GM12878 (cell line): Measurements from ENCODE around the gene ERC2.

Source experiments
- EZH2 ChIP-seq: IDR thresholded peaks from 2 replicates; pipeline ENCODE4 v1.6.1; 2012; ENCODE audit warnings: low read depth, mild to moderate bottlenecking, control low read depth, inconsistent platforms, low read length, borderline replicate concordance; ENCODE audit not compliant: control insufficient read depth
- GATAD2B ChIP-seq: fragments of 450-650 bp; conservative IDR thresholded peaks from 2 replicates; pipeline ENCODE4 v1.6.1; 2017; ENCODE audit warnings: low read depth, mild to moderate bottlenecking, moderate library complexity
- IKZF1 ChIP-seq: fragments of 450-650 bp; conservative IDR thresholded peaks from 2 replicates; pipeline ENCODE4 v1.6.1; 2017; ENCODE audit warnings: antibody characterized with exemption, mild to moderate bottlenecking
- POLR2A ChIP-seq: IDR thresholded peaks from 2 replicates; pipeline ENCODE4 v1.6.1; 2011; ENCODE audit warnings: low read depth, mild to moderate bottlenecking, low read length
- POLR2AphosphoS2 ChIP-seq: IDR thresholded peaks from 2 replicates; pipeline ENCODE4 v1.6.1; 2011; ENCODE audit warnings: low read depth, mild to moderate bottlenecking, low read length, improper control_type of control experiment, moderate library complexity
- RFX5 ChIP-seq: IDR thresholded peaks from 2 replicates; pipeline ENCODE4 v1.6.1; 2011; ENCODE audit warnings: low read depth, low read length, improper control_type of control experiment
- SMARCA5 ChIP-seq: fragments of 450-650 bp; IDR thresholded peaks from 2 replicates; pipeline ENCODE4 v1.6.1; 2017; ENCODE audit warnings: mild to moderate bottlenecking
- SPI1 ChIP-seq: IDR thresholded peaks from 2 replicates; pipeline ENCODE4 v1.6.1; 2011; ENCODE audit warnings: low read depth, mild to moderate bottlenecking, low read length, moderate library complexity, borderline replicate concordance; ENCODE audit not compliant: insufficient read depth
- TF ChIP-seq, protein P1 (sequence below): fragments of 450-650 bp; formaldehyde crosslinking; IDR thresholded peaks from 2 replicates; pipeline ENCODE4 v1.4.0; 2020; ENCODE audit warnings: mild to moderate bottlenecking, moderate library complexity
- TF ChIP-seq, protein P2 (sequence below): IDR thresholded peaks from 2 replicates; pipeline ENCODE4 v1.6.1; 2011; ENCODE audit warnings: low read depth, mild to moderate bottlenecking, low read length, moderate library complexity, borderline replicate concordance; ENCODE audit errors: extremely low read depth
- TF ChIP-seq, protein P3 (sequence below), 3 experiments: IDR thresholded peaks in 2 of 3; conservative IDR thresholded peaks in 1 of 3; 2 replicates each; pipeline ENCODE4 v1.5.1; 2011; ENCODE audit warnings: low read depth in 3 of 3, low read length in 3 of 3, mild to moderate bottlenecking in 3 of 3, control low read depth in 2 of 3, moderate library complexity in 2 of 3, inconsistent platforms in 1 of 3, mixed read lengths in 1 of 3; ENCODE audit not compliant: control insufficient read depth in 2 of 3, insufficient read depth in 1 of 3; ENCODE audit errors: extremely low read depth in 1 of 3
- TF ChIP-seq, protein P4 (sequence below): IDR thresholded peaks from 2 replicates; pipeline ENCODE4 v1.6.1; 2011; ENCODE audit warnings: mild to moderate bottlenecking, low read depth, low read length, moderate library complexity; ENCODE audit not compliant: insufficient replicate concordance

DNA sequence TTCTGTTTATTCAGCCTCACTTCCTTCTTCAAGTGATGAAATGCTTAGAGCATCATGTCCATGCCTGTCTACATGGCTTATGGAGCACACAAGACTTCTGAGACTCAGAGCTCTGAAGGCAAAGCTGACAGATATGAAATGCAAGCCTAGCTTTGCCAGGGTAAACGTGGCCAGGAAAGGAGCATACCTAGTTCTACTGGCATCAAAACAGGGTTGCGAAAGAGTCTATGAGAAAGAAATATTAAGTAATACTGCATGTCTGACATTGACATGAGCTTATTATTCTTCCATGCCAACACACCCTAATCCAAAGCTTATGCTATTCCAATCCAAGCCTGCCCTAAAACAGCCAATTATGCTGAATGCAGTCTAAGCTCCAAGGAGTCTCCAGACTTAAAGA lies 391.5 kb downstream of the ERC2 start:
- TF ChIP-seq POLR2A (no peak), IKZF1 (no peak), GATAD2B (no peak), SMARCA5 (no peak), RFX5 (no peak), EZH2 (no peak), SPI1 (no peak), POLR2AphosphoS2 (no peak)
- TF ChIP-seq, protein P1, sequence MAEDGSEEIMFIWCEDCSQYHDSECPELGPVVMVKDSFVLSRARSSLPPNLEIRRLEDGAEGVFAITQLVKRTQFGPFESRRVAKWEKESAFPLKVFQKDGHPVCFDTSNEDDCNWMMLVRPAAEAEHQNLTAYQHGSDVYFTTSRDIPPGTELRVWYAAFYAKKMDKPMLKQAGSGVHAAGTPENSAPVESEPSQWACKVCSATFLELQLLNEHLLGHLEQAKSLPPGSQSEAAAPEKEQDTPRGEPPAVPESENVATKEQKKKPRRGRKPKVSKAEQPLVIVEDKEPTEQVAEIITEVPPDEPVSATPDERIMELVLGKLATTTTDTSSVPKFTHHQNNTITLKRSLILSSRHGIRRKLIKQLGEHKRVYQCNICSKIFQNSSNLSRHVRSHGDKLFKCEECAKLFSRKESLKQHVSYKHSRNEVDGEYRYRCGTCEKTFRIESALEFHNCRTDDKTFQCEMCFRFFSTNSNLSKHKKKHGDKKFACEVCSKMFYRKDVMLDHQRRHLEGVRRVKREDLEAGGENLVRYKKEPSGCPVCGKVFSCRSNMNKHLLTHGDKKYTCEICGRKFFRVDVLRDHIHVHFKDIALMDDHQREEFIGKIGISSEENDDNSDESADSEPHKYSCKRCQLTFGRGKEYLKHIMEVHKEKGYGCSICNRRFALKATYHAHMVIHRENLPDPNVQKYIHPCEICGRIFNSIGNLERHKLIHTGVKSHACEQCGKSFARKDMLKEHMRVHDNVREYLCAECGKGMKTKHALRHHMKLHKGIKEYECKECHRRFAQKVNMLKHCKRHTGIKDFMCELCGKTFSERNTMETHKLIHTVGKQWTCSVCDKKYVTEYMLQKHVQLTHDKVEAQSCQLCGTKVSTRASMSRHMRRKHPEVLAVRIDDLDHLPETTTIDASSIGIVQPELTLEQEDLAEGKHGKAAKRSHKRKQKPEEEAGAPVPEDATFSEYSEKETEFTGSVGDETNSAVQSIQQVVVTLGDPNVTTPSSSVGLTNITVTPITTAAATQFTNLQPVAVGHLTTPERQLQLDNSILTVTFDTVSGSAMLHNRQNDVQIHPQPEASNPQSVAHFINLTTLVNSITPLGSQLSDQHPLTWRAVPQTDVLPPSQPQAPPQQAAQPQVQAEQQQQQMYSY (CRISPR knock-in tag): no peak
- TF ChIP-seq, protein P2, sequence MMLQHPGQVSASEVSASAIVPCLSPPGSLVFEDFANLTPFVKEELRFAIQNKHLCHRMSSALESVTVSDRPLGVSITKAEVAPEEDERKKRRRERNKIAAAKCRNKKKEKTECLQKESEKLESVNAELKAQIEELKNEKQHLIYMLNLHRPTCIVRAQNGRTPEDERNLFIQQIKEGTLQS: no peak
- TF ChIP-seq, protein P3, sequence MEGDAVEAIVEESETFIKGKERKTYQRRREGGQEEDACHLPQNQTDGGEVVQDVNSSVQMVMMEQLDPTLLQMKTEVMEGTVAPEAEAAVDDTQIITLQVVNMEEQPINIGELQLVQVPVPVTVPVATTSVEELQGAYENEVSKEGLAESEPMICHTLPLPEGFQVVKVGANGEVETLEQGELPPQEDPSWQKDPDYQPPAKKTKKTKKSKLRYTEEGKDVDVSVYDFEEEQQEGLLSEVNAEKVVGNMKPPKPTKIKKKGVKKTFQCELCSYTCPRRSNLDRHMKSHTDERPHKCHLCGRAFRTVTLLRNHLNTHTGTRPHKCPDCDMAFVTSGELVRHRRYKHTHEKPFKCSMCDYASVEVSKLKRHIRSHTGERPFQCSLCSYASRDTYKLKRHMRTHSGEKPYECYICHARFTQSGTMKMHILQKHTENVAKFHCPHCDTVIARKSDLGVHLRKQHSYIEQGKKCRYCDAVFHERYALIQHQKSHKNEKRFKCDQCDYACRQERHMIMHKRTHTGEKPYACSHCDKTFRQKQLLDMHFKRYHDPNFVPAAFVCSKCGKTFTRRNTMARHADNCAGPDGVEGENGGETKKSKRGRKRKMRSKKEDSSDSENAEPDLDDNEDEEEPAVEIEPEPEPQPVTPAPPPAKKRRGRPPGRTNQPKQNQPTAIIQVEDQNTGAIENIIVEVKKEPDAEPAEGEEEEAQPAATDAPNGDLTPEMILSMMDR (IDR thresholded peaks at IDR 0.05 in 2 of 3, conservative IDR thresholded peaks at IDR 0.05 in 1 of 3; ENCODE audit: control insufficient read depth in 2 of 3, extremely low read depth in 1 of 3, insufficient read depth in 1 of 3, low read depth in 3 of 3, low read length in 3 of 3): no peak
- TF ChIP-seq, protein P4, sequence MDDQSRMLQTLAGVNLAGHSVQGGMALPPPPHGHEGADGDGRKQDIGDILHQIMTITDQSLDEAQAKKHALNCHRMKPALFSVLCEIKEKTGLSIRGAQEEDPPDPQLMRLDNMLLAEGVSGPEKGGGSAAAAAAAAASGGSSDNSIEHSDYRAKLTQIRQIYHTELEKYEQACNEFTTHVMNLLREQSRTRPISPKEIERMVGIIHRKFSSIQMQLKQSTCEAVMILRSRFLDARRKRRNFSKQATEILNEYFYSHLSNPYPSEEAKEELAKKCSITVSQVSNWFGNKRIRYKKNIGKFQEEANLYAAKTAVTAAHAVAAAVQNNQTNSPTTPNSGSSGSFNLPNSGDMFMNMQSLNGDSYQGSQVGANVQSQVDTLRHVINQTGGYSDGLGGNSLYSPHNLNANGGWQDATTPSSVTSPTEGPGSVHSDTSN: no peak
